NCI-H748 treated with DMSO at 0.1 percent for 48 hours (cell line): ENCODE results near the gene PSMA1.
"Not testable (repeated sequence)": the region's sequence is repeated elsewhere in the genome, so short reads cannot be mapped to it uniquely, and the experiment has no call there.

Source experiments
- DNase-seq: peaks from one replicate; lab custom pipeline; 2025; lab: John Stamatoyannopoulos, UW

PSMA1 gene

GRCh38 chr11:14519917-14520746 is at the start of gene PSMA1:
PSMA1 (minus strand) TSS chr11:14520386; CDS start chr11:14520299, 87 bp downstream.
- DNase-seq = peak; percentile 94

GRCh38 chr11:14569516-14569915 is 49.3 kb upstream of the PSMA1 start:
- DNase-seq = not testable (repeated sequence)

GRCh38 chr11:14567064-14567651 is 47.0 kb upstream of the PSMA1 start:
- no peak for DNase-seq

GRCh38 chr11:14566331-14567063 is 46.3 kb upstream of the PSMA1 start:
- no peak for DNase-seq

GRCh38 chr11:14565845-14566244 is 45.7 kb upstream of the PSMA1 start:
- no peak for DNase-seq

GRCh38 chr11:14555818-14556217 is 35.6 kb upstream of the PSMA1 start:
- no peak for DNase-seq

GRCh38 chr11:14554959-14555358 is 34.8 kb upstream of the PSMA1 start:
- DNase-seq = no peak

- DNase-seq = no peak
Measured at GRCh38 chr11:14552089-14552488, 31.9 kb upstream of the PSMA1 start.

GRCh38 chr11:14551380-14551779 is 31.2 kb upstream of the PSMA1 start:
- no peak for DNase-seq

- no peak for DNase-seq
Measured at GRCh38 chr11:14549891-14550290, 29.7 kb upstream of the PSMA1 start.

- no peak for DNase-seq
Measured at GRCh38 chr11:14547440-14547839, 27.3 kb upstream of the PSMA1 start.

- no peak for DNase-seq
Measured at GRCh38 chr11:14546672-14547071, 26.5 kb upstream of the PSMA1 start.

GRCh38 chr11:14544611-14545010 is 24.4 kb upstream of the PSMA1 start:
- DNase-seq = no peak

- DNase-seq = no peak
Measured at GRCh38 chr11:14543260-14543659, 23.1 kb upstream of the PSMA1 start.

GRCh38 chr11:14542324-14542723 is 22.1 kb upstream of the PSMA1 start:
- DNase-seq = peak; percentile 90

- DNase-seq = no peak
Measured at GRCh38 chr11:14541192-14541947, 21.2 kb upstream of the PSMA1 start.

- DNase-seq = no peak
Measured at GRCh38 chr11:14539982-14540421, 19.8 kb upstream of the PSMA1 start.

- DNase-seq = no peak
Measured at GRCh38 chr11:14538926-14539554, 18.9 kb upstream of the PSMA1 start.

GRCh38 chr11:14538271-14538925 is 18.2 kb upstream of the PSMA1 start:
- no peak for DNase-seq

GRCh38 chr11:14537134-14537599 is 17.0 kb upstream of the PSMA1 start:
- peak; percentile 36 for DNase-seq

GRCh38 chr11:14535166-14535565 is 15.0 kb upstream of the PSMA1 start:
- not testable (repeated sequence) for DNase-seq
